NCI-H1092 treated with DMSO at 0.1 percent for 48 hours (cell line): ENCODE measurements around the gene ARHGAP6.

ENCODE experiments used
- DNase-seq: peaks from one replicate; lab custom pipeline; 2025; lab: John Stamatoyannopoulos, UW

ARHGAP6 gene

GRCh38 chrX:11464836-11465463 is 200.8 kb downstream of the ARHGAP6 start:
- no peak for DNase-seq

GRCh38 chrX:11464380-11464779 is 201.3 kb downstream of the ARHGAP6 start:
- DNase-seq: no peak

- no peak for DNase-seq
These were observed 203.1 kb downstream of the ARHGAP6 start for GRCh38 chrX:11462648-11463047.

GRCh38 chrX:11462136-11462535 is 203.6 kb downstream of the ARHGAP6 start:
- no peak for DNase-seq

GRCh38 chrX:11461201-11462001 is 204.3 kb downstream of the ARHGAP6 start:
- DNase-seq: no peak

- DNase-seq: no peak
These were observed 205.4 kb downstream of the ARHGAP6 start for GRCh38 chrX:11460347-11460746.

GRCh38 chrX:11458170-11458569 is 207.6 kb downstream of the ARHGAP6 start:
- no peak for DNase-seq

- DNase-seq: peak; percentile 3
These were observed 214.6 kb downstream of the ARHGAP6 start for GRCh38 chrX:11451151-11451550.

GRCh38 chrX:11450354-11450753 is 215.4 kb downstream of the ARHGAP6 start:
- no peak for DNase-seq

GRCh38 chrX:11449613-11450012 is 216.1 kb downstream of the ARHGAP6 start:
- no peak for DNase-seq

GRCh38 chrX:11447418-11447817 is 218.3 kb downstream of the ARHGAP6 start:
- DNase-seq: no peak

- no peak for DNase-seq
These were observed 218.8 kb downstream of the ARHGAP6 start for GRCh38 chrX:11446949-11447348.

- no peak for DNase-seq
These were observed 219.4 kb downstream of the ARHGAP6 start for GRCh38 chrX:11446336-11446735.

GRCh38 chrX:11445540-11445939 is 220.2 kb downstream of the ARHGAP6 start:
- no peak for DNase-seq

- no peak for DNase-seq
These were observed 221.7 kb downstream of the ARHGAP6 start for GRCh38 chrX:11444052-11444451.

GRCh38 chrX:11439846-11440245 is 225.9 kb downstream of the ARHGAP6 start:
- no peak for DNase-seq

GRCh38 chrX:11438767-11439166 is 227.0 kb downstream of the ARHGAP6 start:
- DNase-seq: no peak

GRCh38 chrX:11438380-11438723 is 227.4 kb downstream of the ARHGAP6 start:
- DNase-seq: no peak

- no peak for DNase-seq
These were observed 227.9 kb downstream of the ARHGAP6 start for GRCh38 chrX:11437642-11438379.

GRCh38 chrX:11435568-11435967 is 230.2 kb downstream of the ARHGAP6 start:
- no peak for DNase-seq

- DNase-seq: no peak
These were observed 231.1 kb downstream of the ARHGAP6 start for GRCh38 chrX:11434607-11435006.

- no peak for DNase-seq
These were observed 233.9 kb downstream of the ARHGAP6 start for GRCh38 chrX:11431786-11432185.

GRCh38 chrX:11430271-11430670 is 235.4 kb downstream of the ARHGAP6 start:
- no peak for DNase-seq
